ENCODE data around the gene REPIN1. TPM values are rescaled to one million over a fixed set of nuclear protein-coding genes. Genes with fewer than 3 reads are reported as not detected.

Gene REPIN1
- total RNA-seq, 4 donors from 2014 or later = 9.7 to 80.8 (median 37.9) TPM

- H3K4me3 ChIP-seq = no peak overlapping the region
- TF ChIP-seq POLR2A (IDR thresholded peaks at IDR 0.05) (no peak), CTCF (IDR thresholded peaks at IDR 0.05) (no peak)
- no peaks in the 10 kb centered on the region for H3K4me1 ChIP-seq
- no peaks in the 10 kb centered on the region for H3K36me3 ChIP-seq
- no peak overlapping the region for H3K27ac ChIP-seq
- no peaks in the 10 kb centered on the region for H3K27me3 ChIP-seq
- intact Hi-C loops (cut with DNase I; ENCODE audit: low total_unique reads) = no loop called here
- no peaks in the 10 kb centered on the region for H3K9me3 ChIP-seq
- no peak for DNase-seq
Measured at GRCh38 chr7:150363370-150363769, 5.3 kb upstream of the REPIN1 start.

DNA sequence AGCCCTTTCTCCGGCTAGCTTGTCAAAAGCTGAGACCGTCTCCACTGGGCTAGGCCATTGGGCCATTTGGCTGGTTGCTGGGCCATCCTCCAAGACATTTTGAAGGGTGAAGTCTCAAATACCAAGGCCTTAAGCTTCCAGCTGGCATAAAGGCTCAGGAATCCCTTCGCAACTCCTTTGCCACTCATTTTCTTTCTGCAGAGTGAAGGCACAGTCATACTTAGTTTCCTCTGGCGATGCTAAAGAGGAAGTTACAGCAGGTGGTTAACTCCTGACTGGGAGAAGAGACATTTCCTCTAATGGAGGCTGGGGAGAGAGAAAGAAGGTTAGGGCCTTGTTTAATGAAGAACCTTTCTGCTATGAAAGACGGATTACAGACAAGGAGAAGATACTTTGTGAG, 4.8 kb upstream of the REPIN1 start:
- no peak for TF ChIP-seq POLR2A (IDR thresholded peaks at IDR 0.05)
- TF ChIP-seq CTCF (IDR thresholded peaks at IDR 0.05) = no peak
- Histone ChIP-seq H3K27me3 (no peaks in the 10 kb centered on the region), H3K4me3 (no peak overlapping the region), H3K4me1 (no peaks in the 10 kb centered on the region), H3K27ac (no peak overlapping the region), H3K36me3 (no peaks in the 10 kb centered on the region), H3K9me3 (no peaks in the 10 kb centered on the region)
- intact Hi-C loops (cut with DNase I; ENCODE audit: low total_unique reads) = no loop called here
- DNase-seq = no peak

GRCh38 chr7:150365194-150365593, 3.4 kb upstream of the REPIN1 start:
- no peak overlapping the region for H3K4me3 ChIP-seq
- no peaks in the 10 kb centered on the region for H3K9me3 ChIP-seq
- H3K27me3 ChIP-seq = no peaks in the 10 kb centered on the region
- intact Hi-C loops (cut with DNase I; ENCODE audit: low total_unique reads) = no loop called here
- no peak for DNase-seq
- H3K36me3 ChIP-seq = no peaks in the 10 kb centered on the region
- H3K4me1 ChIP-seq = peaks cover 0 to 7% of the 10 kb centered on the region in 2 donors
- TF ChIP-seq POLR2A (IDR thresholded peaks at IDR 0.05) = no peak
- TF ChIP-seq CTCF (IDR thresholded peaks at IDR 0.05) = no peak
- H3K27ac ChIP-seq = no peak overlapping the region

GRCh38 chr7:150365673-150366398, 2.8 kb upstream of the REPIN1 start:
- Histone ChIP-seq H3K4me3 (no peak overlapping the region), H3K27ac (no peak overlapping the region), H3K27me3 (no peaks in the 10 kb centered on the region), H3K36me3 (no peaks in the 10 kb centered on the region), H3K4me1 (peaks cover 0 to 10% of the 10 kb centered on the region in 2 donors), H3K9me3 (no peaks in the 10 kb centered on the region)
- intact Hi-C loops (cut with DNase I; ENCODE audit: low total_unique reads) = no loop called here
- TF ChIP-seq CTCF (IDR thresholded peaks at IDR 0.05) (no peak), POLR2A (IDR thresholded peaks at IDR 0.05) (no peak)
- no peak for DNase-seq

GRCh38 chr7:150367677-150368095, 936 bp upstream of the REPIN1 start:
- no peaks in the 10 kb centered on the region for H3K36me3 ChIP-seq
- H3K4me3 ChIP-seq = peak overlapping the region; percentile 57 to 83
- intact Hi-C loops (cut with DNase I; ENCODE audit: low total_unique reads) = no loop called here
- no peak for DNase-seq
- TF ChIP-seq POLR2A (IDR thresholded peaks at IDR 0.05) (no peak), CTCF (IDR thresholded peaks at IDR 0.05) (no peak)
- no peaks in the 10 kb centered on the region for H3K27me3 ChIP-seq
- peak overlapping the region; percentile 92 to 98 for H3K27ac ChIP-seq
- no peaks in the 10 kb centered on the region for H3K9me3 ChIP-seq
- H3K4me1 ChIP-seq = peaks cover 0 to 10% of the 10 kb centered on the region in 2 donors
